Activated CD8-positive, alpha-beta T cell treated with anti-CD3 and anti-CD28 coated beads, Interleukin-2, amount 10 ng/mL, durations not matched to agents 7 days and 5 days (primary cell): ENCODE results near the gene DMBT1. TPM values are rescaled to one million over a fixed set of nuclear protein-coding genes. Genes with fewer than 3 reads are reported as not detected.

Source experiments
- ATAC-seq: fragments of 150-1000 bp; cut with Tn5 transposase; one replicate; pipeline ENCODE4 v1.10.0; 2021; ENCODE audit warnings: moderate library complexity
- CTCF ChIA-PET: fragments of 350-600 bp; sonication (Branson Sonifier 250); formaldehyde crosslinking; loops from one replicate; lab custom pipeline; 2021; ENCODE audit warnings: antibody characterized with exemption; lab: Charles Lee
- POLR2A ChIA-PET: fragments of 350-600 bp; sonication (Branson Sonifier 250); formaldehyde crosslinking; loops from one replicate; lab custom pipeline; 2021; ENCODE audit warnings: antibody characterized with exemption; lab: Charles Lee
- DNase-seq: peaks from one replicate; pipeline ENCODE4 v3.0.0-alpha.2; 2020
- H3K27ac Mint-ChIP-seq: one replicate; pipeline ENCODE4 v1.8.0; 2021; ENCODE audit warnings: mild to moderate bottlenecking, mixed read lengths
- H3K27me3 Mint-ChIP-seq: one replicate; pipeline ENCODE4 v1.8.0; 2021; ENCODE audit warnings: low read depth, mixed read lengths
- H3K36me3 Mint-ChIP-seq: one replicate; pipeline ENCODE4 v1.8.0; 2021; ENCODE audit warnings: low read depth, mixed read lengths
- H3K4me1 Mint-ChIP-seq: one replicate; pipeline ENCODE4 v1.8.0; 2021; ENCODE audit warnings: low read depth, mixed read lengths
- H3K4me3 Mint-ChIP-seq: one replicate; pipeline ENCODE4 v1.8.0; 2021; ENCODE audit warnings: mild to moderate bottlenecking, mixed read lengths
- H3K9me3 Mint-ChIP-seq: one replicate; pipeline ENCODE4 v1.8.0; 2022; ENCODE audit warnings: mixed read lengths; ENCODE audit not compliant: insufficient read depth
- total RNA-seq, 2 experiments: library from RNA; stranded (reverse); gene quantifications; one replicate each; pipeline ENCODE4 v1.2.3, GENCODE V29; 2021

DMBT1 gene
- total RNA-seq, 2 experiments from 2014 or later: not detected

GRCh38 chr10:122526892-122527291 lies 33.7 kb upstream of the DMBT1 start:
- Mint-ChIP-seq H3K36me3 (no peaks in the 10 kb centered on the region), H3K27ac (no peak overlapping the region), H3K4me1 (peaks cover 10% of the 10 kb centered on the region), H3K4me3 (no peak overlapping the region), H3K27me3 (peaks cover 36% of the 10 kb centered on the region), H3K9me3 (no peaks in the 10 kb centered on the region)
- ATAC-seq (no peak), DNase-seq (no peak)
- POLR2A ChIA-PET: no interaction called here
- CTCF ChIA-PET: interaction anchor here (7.3 kb wide), 1 partner anchor 37 kb away, joined by 71 read pairs; no protein-coding TSS in a partner anchor

GRCh38 chr10:122530177-122530576 lies 30.4 kb upstream of the DMBT1 start:
- no peak overlapping the region for H3K27ac Mint-ChIP-seq
- CTCF ChIA-PET: interaction anchor here (1.0 kb wide), 1 partner anchor 35 kb away, joined by 3 read pairs; no protein-coding TSS in a partner anchor

GRCh38 chr10:122531261-122531660 lies 29.3 kb upstream of the DMBT1 start:
- ATAC-seq (no peak), DNase-seq (no peak)
- Mint-ChIP-seq H3K27ac (no peak overlapping the region), H3K9me3 (no peaks in the 10 kb centered on the region), H3K4me3 (no peak overlapping the region), H3K4me1 (peaks cover 10% of the 10 kb centered on the region), H3K36me3 (no peaks in the 10 kb centered on the region), H3K27me3 (peaks cover 40% of the 10 kb centered on the region)
- ChIA-PET POLR2A (no interaction called here), CTCF (interaction anchor here (1.0 kb wide), 1 partner anchor 34 kb away, joined by 3 read pairs; no protein-coding TSS in a partner anchor)

More at GRCh38 chr10:122530177-122530576, 30.4 kb upstream of the DMBT1 start:
- Mint-ChIP-seq H3K4me3 (no peak overlapping the region), H3K9me3 (no peaks in the 10 kb centered on the region), H3K27me3 (peaks cover 32% of the 10 kb centered on the region), H3K4me1 (peaks cover 10% of the 10 kb centered on the region), H3K36me3 (no peaks in the 10 kb centered on the region)
- DNase-seq: no peak
- no peak for ATAC-seq
- POLR2A ChIA-PET: no interaction called here

GRCh38 chr10:122531939-122532338 lies 28.6 kb upstream of the DMBT1 start:
- ChIA-PET CTCF (no interaction called here), POLR2A (interaction anchor here (0.5 kb wide), 1 partner anchor 749 kb away, joined by 4 read pairs; no protein-coding TSS in a partner anchor)
- Mint-ChIP-seq H3K4me3 (no peak overlapping the region), H3K36me3 (no peaks in the 10 kb centered on the region), H3K4me1 (peaks cover 10% of the 10 kb centered on the region), H3K27me3 (peaks cover 46% of the 10 kb centered on the region), H3K9me3 (no peaks in the 10 kb centered on the region), H3K27ac (no peak overlapping the region)
- no peak for ATAC-seq
- DNase-seq: no peak

- Mint-ChIP-seq H3K27me3 (peaks cover 49% of the 10 kb centered on the region), H3K36me3 (no peaks in the 10 kb centered on the region), H3K9me3 (no peaks in the 10 kb centered on the region), H3K4me3 (no peak overlapping the region), H3K4me1 (peaks cover 13% of the 10 kb centered on the region), H3K27ac (no peak overlapping the region)
- no peak for ATAC-seq
- ChIA-PET POLR2A (no interaction called here), CTCF (no interaction called here)
- DNase-seq: no peak
Measured at GRCh38 chr10:122532601-122533296, 27.8 kb upstream of the DMBT1 start.

GRCh38 chr10:122537545-122537944 lies 23.0 kb upstream of the DMBT1 start:
- DNase-seq (no peak), ATAC-seq (no peak)
- ChIA-PET POLR2A (interaction anchor here (0.7 kb wide), 1 partner anchor 12 kb away, joined by 3 read pairs; no protein-coding TSS in a partner anchor), CTCF (no interaction called here)
- peaks cover 39% of the 10 kb centered on the region for H3K27me3 Mint-ChIP-seq
- H3K27ac Mint-ChIP-seq: no peak overlapping the region
- H3K36me3 Mint-ChIP-seq: no peaks in the 10 kb centered on the region
- peaks cover 20% of the 10 kb centered on the region for H3K4me1 Mint-ChIP-seq
- H3K4me3 Mint-ChIP-seq: no peak overlapping the region
- no peaks in the 10 kb centered on the region for H3K9me3 Mint-ChIP-seq

- Mint-ChIP-seq H3K4me1 (peaks cover 20% of the 10 kb centered on the region), H3K27me3 (peaks cover 35% of the 10 kb centered on the region), H3K4me3 (no peak overlapping the region), H3K9me3 (no peaks in the 10 kb centered on the region), H3K36me3 (no peaks in the 10 kb centered on the region), H3K27ac (no peak overlapping the region)
- DNase-seq (no peak), ATAC-seq (peak; percentile 36)
- ChIA-PET POLR2A (interaction anchor here (0.7 kb wide), 1 partner anchor 51 kb away, joined by 4 read pairs; no protein-coding TSS in a partner anchor), CTCF (interaction anchor here (1.3 to 1.4 kb wide), 2 partner anchors 9 to 24 kb away, joined by 3 to 5 read pairs; no protein-coding TSS in a partner anchor)
Measured at GRCh38 chr10:122541541-122542002, 19.0 kb upstream of the DMBT1 start.

- DNase-seq (no peak), ATAC-seq (no peak)
- H3K27me3 Mint-ChIP-seq: peaks cover 26% of the 10 kb centered on the region
- peaks cover 15% of the 10 kb centered on the region for H3K4me1 Mint-ChIP-seq
- POLR2A ChIA-PET: no interaction called here
- CTCF ChIA-PET: interaction anchor here (0.9 to 1.5 kb wide), 2 partner anchors 21 to 110 kb away, joined by 3 to 4 read pairs; no protein-coding TSS in a partner anchor
- no peaks in the 10 kb centered on the region for H3K9me3 Mint-ChIP-seq
- no peak overlapping the region for H3K4me3 Mint-ChIP-seq
- H3K27ac Mint-ChIP-seq: no peak overlapping the region
- H3K36me3 Mint-ChIP-seq: no peaks in the 10 kb centered on the region
Measured at GRCh38 chr10:122543676-122544445, 16.7 kb upstream of the DMBT1 start.

GRCh38 chr10:122544493-122544892 lies 16.1 kb upstream of the DMBT1 start:
- ATAC-seq: no peak
- Mint-ChIP-seq H3K27ac (no peak overlapping the region), H3K36me3 (no peaks in the 10 kb centered on the region), H3K4me3 (no peak overlapping the region), H3K4me1 (peaks cover 15% of the 10 kb centered on the region), H3K9me3 (no peaks in the 10 kb centered on the region), H3K27me3 (peaks cover 24% of the 10 kb centered on the region)
- ChIA-PET POLR2A (no interaction called here), CTCF (interaction anchor here (0.9 to 1.5 kb wide), 2 partner anchors 21 to 111 kb away, joined by 3 to 4 read pairs; no protein-coding TSS in a partner anchor)
- no peak for DNase-seq

- H3K36me3 Mint-ChIP-seq: no peaks in the 10 kb centered on the region
- CTCF ChIA-PET: no interaction called here
- no peaks in the 10 kb centered on the region for H3K9me3 Mint-ChIP-seq
- no peak overlapping the region for H3K27ac Mint-ChIP-seq
- DNase-seq: no peak
- peaks cover 15% of the 10 kb centered on the region for H3K4me1 Mint-ChIP-seq
- POLR2A ChIA-PET: no interaction called here
- no peak for ATAC-seq
- H3K4me3 Mint-ChIP-seq: no peak overlapping the region
- H3K27me3 Mint-ChIP-seq: peaks cover 13% of the 10 kb centered on the region
Measured at GRCh38 chr10:122546242-122546641, 14.3 kb upstream of the DMBT1 start.

GRCh38 chr10:122548407-122549085 lies 12.0 kb upstream of the DMBT1 start:
- Mint-ChIP-seq H3K4me1 (peaks cover 11% of the 10 kb centered on the region), H3K36me3 (no peaks in the 10 kb centered on the region), H3K27me3 (peaks cover 5% of the 10 kb centered on the region), H3K27ac (no peak overlapping the region), H3K4me3 (no peak overlapping the region), H3K9me3 (no peaks in the 10 kb centered on the region)
- DNase-seq (no peak), ATAC-seq (no peak)
- ChIA-PET CTCF (interaction anchor here (1.1 to 2.8 kb wide), 2 partner anchors 17 to 23 kb away, joined by 3 to 14 read pairs; no protein-coding TSS in a partner anchor), POLR2A (no interaction called here)
